ENCODE measurements around the gene NKAIN2.

DNA sequence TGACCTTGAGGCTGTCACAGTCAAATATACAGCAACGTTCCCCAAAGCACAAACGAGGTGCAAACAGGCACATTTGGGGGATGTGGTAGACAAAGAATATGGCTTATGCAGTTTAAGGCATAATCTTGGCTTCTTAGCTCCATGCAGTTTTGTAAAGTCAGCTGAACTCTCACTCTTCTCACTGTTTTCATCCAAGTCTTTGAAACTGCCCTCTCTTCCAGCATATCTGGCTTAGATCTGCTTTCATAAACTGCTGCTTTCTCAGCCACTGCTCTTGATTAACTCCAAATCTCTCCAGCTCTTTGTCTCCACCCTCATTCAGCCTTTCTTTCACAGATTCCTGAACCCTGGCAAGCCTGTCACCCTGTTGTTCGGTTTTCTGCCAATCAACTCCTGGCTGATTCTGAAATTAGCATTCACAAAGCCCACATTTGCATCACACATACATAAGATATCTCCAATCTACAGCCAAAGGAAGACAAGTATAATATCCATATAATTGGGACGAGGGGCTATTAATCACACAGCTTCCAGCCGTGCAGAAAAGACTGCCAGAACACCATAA is 857.5 kb downstream of the NKAIN2 start:
- TF ChIP-seq, protein P1, sequence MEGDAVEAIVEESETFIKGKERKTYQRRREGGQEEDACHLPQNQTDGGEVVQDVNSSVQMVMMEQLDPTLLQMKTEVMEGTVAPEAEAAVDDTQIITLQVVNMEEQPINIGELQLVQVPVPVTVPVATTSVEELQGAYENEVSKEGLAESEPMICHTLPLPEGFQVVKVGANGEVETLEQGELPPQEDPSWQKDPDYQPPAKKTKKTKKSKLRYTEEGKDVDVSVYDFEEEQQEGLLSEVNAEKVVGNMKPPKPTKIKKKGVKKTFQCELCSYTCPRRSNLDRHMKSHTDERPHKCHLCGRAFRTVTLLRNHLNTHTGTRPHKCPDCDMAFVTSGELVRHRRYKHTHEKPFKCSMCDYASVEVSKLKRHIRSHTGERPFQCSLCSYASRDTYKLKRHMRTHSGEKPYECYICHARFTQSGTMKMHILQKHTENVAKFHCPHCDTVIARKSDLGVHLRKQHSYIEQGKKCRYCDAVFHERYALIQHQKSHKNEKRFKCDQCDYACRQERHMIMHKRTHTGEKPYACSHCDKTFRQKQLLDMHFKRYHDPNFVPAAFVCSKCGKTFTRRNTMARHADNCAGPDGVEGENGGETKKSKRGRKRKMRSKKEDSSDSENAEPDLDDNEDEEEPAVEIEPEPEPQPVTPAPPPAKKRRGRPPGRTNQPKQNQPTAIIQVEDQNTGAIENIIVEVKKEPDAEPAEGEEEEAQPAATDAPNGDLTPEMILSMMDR (optimal IDR thresholded peaks at IDR 0.05 in 1 of 3, IDR thresholded peaks at IDR 0.05 in 1 of 3, conservative IDR thresholded peaks at IDR 0.05 in 1 of 3; ENCODE audit: extremely low read depth in 1 of 3, insufficient read depth in 2 of 3, low read length in 3 of 3), result no peak
- no peak for TF ChIP-seq EZH2 (IDR thresholded peaks at IDR 0.05; ENCODE audit: low read length)
